ELR (cell line): ENCODE data around the gene TMEM221.

ENCODE experiments used
- DNase-seq: peaks from one replicate; pipeline ENCODE4 v3.0.0-alpha.2; 2015; ENCODE audit warnings: low read depth

Gene TMEM221

DNA sequence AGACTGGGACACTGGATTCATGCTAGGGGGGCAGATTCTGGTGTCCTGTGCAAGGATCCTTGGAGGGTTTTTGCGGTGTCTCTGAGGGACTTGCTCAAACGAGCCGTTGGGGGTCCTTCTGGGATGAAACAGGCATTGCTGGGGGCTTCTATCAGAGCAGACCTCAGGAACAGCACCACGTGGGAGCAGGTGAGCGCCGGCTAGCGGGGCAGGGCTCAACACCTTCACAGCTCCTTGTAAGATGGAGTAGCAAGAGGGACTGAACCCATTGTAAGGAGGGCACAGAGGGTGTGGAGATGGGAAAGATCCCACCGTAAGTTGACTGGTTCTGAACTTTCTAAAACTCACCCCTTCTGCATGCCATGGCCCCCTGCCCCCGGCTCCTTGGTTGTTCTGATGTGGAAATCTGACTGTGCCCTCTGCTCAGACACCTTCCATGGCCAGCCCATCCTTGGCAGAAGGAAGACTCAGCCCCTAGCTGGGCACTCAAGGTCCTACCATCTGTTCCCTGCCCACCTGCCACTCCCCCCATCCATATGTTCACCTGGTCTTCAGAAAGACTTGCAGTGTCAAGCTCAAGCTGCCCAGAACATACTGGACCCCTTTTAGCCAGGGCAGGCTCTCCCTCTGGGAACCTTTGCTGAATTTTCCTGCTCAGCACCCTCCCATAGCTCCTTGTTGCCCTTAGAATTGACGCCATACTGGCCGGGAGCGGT lies 23.1 kb upstream of the TMEM221 start:
- no peak for DNase-seq

DNA sequence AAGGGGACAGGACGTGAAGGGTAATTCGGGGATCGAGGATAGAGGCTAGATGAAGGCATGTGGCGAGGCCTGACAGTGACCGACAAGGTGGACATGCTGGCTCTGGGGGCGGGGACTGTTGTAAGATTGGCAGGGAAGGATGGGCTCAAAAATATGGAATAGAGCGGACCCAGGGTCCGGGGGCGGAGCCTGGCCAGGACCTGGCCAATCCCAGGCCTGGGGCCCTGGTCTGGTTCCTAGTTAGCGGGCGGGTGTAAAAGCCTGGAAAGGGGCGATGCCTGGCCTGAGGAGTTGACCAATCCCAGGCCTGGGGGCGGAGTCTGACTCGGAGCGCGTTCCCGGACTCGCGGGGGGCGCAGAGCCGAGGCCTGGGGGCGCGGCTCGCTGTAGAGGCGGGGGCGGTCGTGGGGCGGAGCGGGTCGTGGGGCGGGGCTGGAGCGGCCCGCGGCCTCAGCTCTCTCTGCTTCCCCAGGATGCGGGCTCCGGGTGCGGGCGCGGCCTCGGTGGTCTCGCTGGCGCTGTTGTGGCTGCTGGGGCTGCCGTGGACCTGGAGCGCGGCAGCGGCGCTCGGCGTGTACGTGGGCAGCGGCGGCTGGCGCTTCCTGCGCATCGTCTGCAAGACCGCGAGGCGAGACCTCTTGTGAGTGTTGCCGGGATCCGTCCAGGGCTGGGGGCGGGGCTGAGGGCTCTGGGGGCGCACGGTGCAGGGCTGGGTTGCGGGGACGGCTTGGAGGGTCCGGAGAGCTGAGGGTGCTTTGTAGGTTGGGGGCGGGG lies 21.8 kb upstream of the TMEM221 start, which contains the start of gene SLC27A1:
Gene SLC27A1, plus strand, starts transcription at position 457 of the 774 bp plus-strand sequence. Its CDS starts 17 bp downstream, at position 474.
- DNase-seq = peak; percentile 99

DNA sequence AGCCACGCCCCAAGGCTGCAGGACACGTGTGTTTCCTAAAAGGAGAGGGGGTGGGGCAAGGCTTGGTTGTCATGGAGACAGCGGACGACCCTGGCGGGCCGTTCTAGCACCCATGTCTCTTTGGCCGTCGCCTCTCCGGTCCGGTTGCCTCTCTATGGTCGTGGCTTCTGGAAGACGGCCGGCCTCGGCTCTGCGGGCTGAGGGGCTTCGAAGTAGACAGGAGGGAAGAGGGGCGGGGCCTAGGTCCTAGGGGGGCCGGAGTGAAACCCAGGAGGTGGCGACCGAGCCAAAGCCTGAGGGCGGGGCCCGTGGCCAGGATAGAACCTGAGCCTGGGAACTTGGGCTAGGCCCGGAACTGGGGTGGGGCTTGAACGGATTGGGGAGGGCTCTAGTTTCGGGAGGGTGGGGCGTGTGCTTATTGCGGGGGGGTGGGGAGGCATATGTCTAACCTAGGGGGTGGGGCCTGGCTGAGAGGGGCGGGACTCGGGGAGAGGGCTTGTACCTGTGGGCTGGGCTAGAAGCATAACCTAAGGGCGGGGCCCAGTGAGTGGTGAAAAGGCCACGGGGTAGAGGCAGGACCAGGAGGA lies 21.1 kb upstream of the TMEM221 start:
- peak; percentile 97 for DNase-seq

DNA sequence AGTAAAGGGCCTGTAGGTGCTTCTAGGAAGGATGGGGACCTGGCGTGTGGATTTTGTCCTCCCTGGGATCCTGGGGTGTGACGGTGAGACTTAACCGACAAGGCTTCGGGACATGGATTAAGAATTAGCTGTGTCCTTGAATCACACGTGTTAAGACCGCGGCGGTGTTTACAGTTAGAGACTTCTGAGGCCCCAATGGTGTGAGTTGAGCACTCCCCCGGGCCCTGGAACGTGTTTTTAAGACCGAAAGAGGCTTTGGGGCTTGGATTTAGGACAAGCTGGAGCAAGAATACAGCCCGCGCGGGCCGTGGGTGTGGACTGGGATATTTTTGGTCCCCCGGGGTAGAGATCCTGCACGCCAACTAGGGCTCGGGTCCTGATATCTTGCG lies 20.6 kb upstream of the TMEM221 start:
- DNase-seq = no peak

DNA sequence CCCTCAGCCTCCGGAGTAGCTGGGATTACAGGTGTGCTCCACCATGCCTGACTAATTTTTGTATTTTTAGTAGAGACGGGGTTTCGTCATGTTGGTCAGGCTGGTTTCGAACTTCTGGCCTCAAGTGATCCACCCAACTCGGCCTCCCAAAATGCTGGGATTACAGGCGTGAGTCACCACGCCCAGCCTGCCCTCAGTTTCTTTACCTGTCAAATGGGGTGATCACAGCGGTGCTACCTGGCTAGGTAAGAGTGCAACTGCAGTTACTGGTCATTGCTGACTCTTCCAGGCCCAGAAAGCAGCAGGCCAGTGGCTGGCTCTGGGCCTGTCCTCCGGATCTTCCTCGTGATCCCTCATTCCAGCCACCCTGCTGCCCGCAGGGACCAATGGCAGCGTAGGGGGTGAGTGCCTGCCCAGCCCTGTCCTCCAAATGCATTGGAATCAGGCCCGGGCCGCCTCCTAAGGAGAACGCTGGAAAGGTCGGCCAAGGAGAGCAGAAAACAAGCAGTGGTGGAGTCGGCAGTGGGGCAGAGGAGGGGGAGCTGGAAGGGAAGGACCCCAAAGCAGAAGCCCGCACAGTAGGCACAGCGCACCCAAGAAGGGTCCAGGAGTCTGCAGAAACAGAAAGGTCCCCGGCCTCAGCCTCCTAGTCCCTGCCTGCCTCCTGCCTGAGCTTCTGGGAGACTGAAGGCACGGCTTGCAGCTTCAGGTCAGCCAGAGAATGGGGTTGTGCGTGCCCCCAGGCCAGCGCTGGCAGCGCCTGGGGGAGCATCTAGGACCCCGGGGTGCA lies 20.0 kb upstream of the TMEM221 start:
- no peak for DNase-seq

DNA sequence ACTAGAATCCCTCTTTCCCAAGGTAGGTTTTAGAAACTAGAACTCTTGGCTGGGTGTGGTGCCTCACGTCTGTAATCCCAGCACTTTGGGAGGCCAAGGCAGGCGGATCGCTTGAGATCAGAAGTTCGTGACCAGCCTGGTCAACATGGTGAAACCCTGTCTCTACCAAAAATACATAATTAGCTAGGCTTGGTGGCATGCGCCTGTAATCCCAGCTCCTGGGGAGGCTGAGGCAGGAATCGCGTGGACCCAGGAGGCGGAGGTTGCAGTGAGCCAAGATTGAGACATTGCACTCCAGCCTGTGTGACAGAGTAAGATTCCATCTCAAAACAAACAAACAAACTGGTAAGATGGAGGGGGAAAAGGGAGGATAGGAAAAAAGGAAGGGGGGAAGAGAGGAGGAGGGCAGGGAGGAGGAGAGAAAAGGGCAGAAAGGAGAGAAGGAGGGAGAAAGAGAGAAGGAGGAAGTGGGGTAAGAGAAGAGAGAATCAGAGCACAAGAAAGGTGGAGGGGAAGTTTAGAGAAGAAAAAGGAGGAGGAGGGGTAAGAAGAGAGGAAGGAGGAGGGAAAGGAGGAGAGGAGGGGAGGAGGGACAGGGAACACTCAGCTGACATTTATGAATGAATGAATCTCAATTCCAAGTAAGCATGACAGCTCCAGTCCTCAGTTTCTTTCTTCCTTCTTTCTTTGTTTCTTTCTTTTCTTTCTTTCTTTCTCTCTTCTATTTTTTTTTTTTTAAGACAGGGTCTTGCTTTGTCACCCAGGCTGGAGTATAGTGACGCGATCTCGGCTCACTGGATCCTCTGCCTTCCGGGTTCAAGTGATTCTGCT lies 19.2 kb upstream of the TMEM221 start:
- no peak for DNase-seq

DNA sequence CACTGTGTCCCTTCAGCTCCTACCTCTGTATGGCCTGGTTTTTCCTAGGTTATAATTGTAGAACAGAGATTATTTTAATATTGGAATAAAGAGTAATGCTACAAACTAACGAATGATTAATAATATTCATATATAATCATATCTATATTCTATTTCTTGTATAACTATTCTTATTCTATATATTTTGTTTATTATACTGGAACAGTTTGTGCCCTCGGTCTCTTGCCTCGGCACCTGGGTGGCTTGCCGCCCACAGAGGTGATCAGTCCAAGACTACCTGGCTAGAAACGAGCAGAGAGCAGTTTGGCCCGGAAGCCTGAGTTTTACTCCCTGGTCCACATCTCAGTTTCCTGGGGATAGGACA lies 18.0 kb upstream of the TMEM221 start:
- no peak for DNase-seq

DNA sequence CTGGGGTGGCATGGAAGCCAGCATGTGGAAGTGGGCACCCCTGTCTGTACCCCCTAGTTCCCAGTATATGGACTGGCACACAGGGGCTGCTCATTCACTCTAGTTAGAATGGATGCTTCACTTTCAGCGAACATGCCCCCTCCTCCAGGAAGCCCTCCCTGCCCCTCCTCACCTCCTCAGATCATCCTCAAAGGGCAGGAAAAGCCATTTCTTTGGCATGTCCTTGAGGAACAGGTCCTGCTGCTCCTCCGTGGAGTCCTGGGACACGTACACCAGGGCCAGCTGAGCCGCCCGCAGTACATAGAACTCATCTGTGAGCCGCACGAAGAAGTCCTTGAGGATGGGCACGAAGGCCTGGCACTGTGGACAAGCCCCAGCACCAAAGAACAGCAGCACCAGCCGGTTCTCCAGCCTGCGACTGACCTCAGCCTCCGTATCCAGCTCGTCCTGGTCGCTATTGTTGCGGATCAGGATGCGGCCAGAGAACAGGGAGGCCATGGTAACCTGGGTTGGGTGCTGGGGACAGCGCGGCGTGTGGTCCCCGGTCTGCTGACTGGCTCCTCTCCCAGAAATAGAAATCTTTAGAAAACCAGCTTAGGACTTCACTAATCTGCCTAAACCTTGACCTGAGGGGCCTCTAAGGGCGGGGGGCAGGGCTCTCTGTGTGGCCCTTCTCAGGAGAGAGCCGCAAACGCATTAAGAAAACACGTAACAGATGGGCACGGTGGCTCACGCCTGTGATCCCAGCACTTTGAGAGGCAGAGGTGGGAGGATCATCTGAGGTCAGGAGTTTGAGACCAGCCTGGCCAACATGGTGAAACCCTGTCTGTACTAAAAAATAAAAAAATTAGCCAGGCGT lies 12.1 kb upstream of the TMEM221 start, which contains the start of gene NXNL1:
Gene NXNL1, minus strand, starts transcription at position 555 of the 859 bp plus-strand sequence. Its CDS starts 57 bp downstream, at position 498.
- DNase-seq = no peak

DNA sequence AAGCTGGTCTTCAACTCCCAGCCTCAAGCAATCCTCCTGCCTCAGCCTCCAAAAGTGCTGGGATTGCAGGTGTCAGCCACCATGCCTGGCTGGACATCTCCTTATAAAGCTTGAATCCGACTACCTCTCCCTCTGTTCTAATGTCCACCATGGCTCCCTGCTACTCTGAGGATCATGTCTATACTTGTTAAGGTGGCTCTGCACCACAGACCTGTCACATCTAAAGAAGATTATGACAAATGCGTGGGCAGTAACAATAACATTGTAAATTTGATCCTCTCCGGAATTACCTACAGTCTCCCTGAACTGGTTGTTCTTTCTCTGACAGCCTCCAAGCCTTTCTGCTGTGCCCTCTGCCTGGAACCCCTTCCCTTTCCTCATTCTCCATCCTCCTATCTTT lies 10.5 kb upstream of the TMEM221 start:
- DNase-seq = no peak

DNA sequence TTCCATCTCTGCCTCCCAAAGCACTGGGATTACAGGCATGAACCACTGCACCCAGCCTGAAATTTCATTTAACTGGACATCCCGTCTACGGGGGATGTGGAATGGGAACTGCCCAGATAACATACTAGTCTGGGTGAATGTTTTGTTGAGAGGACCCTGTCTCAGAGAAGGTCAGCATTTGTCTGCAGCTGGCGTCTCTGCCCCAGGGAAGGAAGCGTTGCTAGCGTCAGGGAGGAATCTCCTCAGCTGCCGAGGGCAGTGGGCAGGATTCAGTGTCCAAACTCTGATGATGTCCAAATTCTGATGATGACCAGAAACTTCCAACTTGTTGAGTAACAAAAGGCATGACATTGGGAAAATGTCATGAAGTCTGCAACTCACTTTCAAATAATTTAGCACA lies 9.1 kb upstream of the TMEM221 start:
- DNase-seq = no peak

DNA sequence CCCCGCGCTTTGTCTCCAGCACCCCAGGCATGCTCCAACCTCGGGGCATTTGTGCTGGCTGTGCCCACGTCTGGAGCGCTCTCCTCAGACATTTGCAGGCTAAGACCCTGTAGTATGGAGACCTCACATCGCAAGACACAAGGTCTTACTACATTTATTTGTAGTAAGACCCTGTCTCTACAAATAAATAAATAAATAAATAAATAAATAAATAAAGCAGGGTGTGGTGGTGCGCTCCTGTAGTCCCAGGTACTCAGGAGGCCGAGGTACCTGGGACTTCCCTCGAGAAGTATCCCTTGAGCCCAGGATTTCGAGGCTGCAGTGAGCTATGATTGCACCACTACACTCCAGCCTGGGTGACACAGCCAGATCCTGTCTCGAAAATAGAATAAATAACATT lies 7.7 kb upstream of the TMEM221 start:
- no peak for DNase-seq

DNA sequence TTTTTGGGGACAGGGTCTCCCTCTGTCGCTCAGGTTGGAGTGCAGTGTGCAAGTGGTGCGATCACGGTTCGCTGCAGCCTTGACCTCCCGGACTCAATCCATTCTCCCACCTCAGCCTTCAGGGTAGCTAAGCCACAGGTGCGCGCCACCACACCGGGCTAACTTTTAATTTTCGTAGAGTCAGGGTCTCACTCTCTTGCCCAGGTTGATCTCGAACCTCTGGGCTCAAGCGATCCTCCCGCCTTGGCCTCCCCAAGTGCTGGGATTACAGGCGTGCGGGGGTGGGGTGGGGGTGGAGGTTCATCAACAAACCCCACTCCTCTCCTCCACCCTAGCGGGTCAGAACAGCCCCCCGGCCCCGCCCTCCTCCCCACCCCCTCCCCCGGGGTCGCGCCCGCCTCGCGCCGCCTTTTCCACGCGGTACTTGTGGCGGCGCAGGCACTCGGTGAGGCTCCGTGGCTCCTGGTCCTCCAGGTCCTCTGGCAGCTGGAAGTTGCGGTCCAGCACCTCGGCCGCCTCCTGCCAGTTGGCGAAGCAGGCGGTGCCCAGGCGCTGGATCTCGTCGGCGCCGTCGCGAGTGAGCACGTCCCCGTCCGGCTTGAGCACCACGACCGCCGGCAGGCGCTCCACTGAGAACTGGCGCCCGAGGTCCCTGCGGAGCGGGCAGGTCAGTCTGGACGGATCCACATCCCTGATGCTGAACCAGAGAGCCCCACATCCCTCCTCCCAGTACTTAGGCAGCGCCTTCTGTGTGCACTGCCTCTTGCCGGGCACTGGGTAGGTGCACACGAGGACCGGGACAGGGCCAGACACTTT lies 7.0 kb upstream of the TMEM221 start:
- no peak for DNase-seq

DNA sequence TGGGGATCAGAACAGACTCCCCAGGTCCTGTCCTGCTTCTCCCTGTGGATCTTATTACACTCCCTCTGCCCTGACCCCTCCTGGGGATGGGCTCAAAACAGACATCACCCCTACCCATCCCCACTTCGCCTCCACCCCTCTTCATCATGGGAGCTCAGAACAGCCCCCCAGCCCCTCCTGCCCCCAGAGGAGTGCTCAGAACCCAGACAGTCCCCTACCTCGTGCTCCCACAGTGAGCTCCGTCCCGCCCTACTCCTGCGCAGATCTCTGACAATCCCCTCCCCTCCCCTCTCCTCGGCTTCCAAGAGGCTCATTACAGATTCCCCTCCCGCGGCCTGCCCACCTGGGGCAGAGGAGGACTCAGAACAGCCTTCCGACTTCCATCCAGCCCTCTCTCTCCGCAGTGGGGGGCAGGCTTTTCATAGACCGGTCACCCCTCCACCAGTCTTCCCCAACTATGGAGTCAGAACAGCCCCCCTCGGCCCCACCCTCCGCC lies 6.2 kb upstream of the TMEM221 start:
- DNase-seq = no peak

DNA sequence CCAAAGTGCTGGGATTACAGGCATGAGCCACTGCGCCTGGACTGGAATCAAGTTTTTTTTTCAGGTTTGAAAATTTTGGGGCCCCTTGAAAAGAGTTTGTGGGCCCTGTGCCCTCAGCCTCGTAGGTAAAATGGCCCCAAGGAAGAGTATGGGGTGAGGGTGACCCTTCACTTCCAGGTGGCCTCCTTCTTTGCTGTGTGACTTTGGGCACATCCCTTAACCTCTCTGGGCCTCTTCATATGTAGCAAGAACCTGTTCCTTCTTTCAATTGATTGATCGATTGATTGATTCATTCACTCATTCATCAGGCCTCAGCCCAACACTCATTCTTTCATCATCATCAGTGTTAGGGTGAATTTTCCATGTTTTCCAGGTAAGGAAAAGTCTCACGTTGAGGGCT lies 3.4 kb upstream of the TMEM221 start:
- no peak for DNase-seq

DNA sequence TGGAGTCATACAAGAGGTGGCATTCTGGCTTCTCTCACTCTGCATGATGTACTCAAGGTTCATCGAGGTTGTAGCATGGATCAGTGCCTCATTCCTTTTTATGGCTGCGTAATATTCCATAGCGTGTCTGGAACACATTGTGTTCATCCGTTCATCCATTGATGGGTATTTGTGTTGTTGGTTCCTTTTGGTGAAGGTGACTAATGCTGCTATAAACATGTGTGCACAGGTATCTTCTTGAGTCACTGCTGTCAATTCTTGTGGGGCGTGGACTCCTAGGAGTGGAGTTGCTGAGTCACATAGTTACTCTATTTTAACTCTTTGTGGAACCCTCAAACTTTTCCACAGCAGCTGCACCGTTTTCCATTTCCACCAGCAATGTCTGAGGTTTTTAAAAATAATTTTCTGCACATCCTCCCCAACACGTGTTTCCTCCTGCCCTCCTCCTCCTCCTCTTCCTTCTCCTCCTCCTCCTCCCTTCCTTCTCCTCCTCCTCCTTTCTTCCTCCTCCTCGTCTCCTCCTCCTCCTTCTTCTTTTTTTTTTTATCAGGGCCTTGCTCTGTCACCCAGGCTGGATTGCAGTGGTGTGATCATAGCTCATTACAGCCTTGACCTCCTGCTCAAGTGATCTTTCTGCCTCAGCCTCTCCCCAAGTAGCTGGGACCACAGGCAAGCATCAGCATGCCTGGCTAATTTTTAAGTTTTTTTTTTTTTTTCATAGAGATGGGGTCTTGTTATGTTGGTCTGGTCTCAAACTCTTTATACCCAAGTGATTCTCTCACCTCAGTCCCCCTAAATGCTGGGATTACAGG lies 2.0 kb upstream of the TMEM221 start:
- DNase-seq = peak; percentile 36

DNA sequence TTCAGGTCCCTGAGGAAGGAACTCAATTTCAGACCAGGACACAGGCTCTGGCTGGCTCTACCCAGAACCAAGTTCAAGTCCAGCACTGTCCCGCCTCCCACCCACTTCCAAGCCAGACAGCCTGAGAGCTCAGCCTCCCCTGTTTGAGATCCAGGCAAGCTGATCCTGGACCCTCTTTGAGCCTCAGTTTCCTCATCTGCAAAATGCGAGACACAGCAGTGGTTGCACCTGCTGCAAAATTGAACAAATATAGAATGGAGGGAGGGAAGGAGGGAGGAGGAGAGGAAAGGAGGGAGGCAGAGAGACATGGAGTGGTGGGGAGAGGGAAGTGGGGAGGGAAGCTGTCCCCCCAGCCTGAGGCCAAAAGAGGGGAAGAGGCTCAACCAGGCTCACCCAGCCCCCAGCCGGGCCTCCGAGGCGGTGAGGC lies 751 bp downstream of the TMEM221 start:
- DNase-seq = no peak

DNA sequence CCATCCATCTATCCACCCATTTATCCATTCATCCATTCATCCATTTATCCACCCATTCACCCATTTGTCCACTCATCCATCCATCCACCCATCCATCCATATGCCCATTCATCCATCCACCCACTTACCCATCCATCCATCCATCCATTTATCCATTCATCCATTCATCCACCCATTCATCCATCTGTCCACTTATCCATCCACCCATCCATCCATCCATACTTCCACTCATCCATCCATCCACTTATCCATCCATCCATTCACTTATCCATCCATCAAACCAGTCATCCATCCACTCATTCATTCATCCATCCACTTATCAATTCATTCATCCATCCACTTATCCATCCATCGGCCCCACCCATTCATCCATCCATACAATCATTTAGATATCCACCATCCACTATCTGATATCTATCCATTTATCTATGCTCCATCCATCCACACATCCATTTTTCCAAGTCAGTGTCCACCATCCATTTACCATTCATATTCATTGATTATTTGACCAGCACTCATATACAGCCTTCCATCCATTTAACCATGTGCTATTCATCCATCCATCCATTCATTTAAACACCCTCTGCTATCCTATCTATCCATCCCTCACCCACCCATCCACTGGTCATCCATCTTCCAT lies 2.8 kb downstream of the TMEM221 start:
- DNase-seq = no peak
